Activated CD4-positive, alpha-beta T cell treated with anti-CD3 and anti-CD28 coated beads for 36 hours (primary cell): ENCODE results near the gene LALBA. TPM values are rescaled to one million over a fixed set of nuclear protein-coding genes. Genes with fewer than 3 reads are reported as not detected.
"Not testable (repeated sequence)": the region's sequence is repeated elsewhere in the genome, so short reads cannot be mapped to it uniquely, and the experiment has no call there.

Source experiments
- ATAC-seq: fragments of 200-7000 bp; cut with Tn5 transposase; one replicate; pipeline ENCODE4 v1.10.0; 2021; ENCODE audit warnings: mild to moderate bottlenecking, moderate library complexity
- CTCF ChIA-PET: fragments of 350-600 bp; sonication (Branson Sonifier 250); formaldehyde crosslinking; loops from one replicate; lab custom pipeline; 2021; ENCODE audit warnings: antibody characterized with exemption; lab: Charles Lee
- POLR2A ChIA-PET: fragments of 350-600 bp; sonication (Branson Sonifier 250); formaldehyde crosslinking; loops from one replicate; lab custom pipeline; 2021; ENCODE audit warnings: antibody characterized with exemption, inconsistent platforms; lab: Charles Lee
- DNase-seq: peaks from one replicate; pipeline ENCODE4 v3.0.0-alpha.2; 2020
- H3K27ac Mint-ChIP-seq: one replicate; pipeline ENCODE4 v1.8.0; 2021; ENCODE audit warnings: mixed read lengths
- H3K27me3 Mint-ChIP-seq: one replicate; pipeline ENCODE4 v1.8.0; 2021; ENCODE audit warnings: mixed read lengths
- H3K36me3 Mint-ChIP-seq: one replicate; pipeline ENCODE4 v1.8.0; 2021; ENCODE audit warnings: low read depth, mixed read lengths
- H3K4me1 Mint-ChIP-seq: one replicate; pipeline ENCODE4 v1.8.0; 2021; ENCODE audit warnings: mixed read lengths
- H3K4me3 Mint-ChIP-seq: one replicate; pipeline ENCODE4 v1.8.0; 2021; ENCODE audit warnings: mild to moderate bottlenecking, moderate library complexity, mixed read lengths
- H3K9me3 Mint-ChIP-seq: one replicate; pipeline ENCODE4 v1.8.0; 2021; ENCODE audit warnings: low read depth, mixed read lengths
- intact Hi-C, 2 experiments: fragments of 100-400 bp; cut with DNase I in 1 of 2; cut with micrococcal nuclease in 1 of 2; formaldehyde crosslinking; loops; one replicate each; pipeline versions ENCODE4 v1.14.2 to v1.15.1; 2022 to 2024; cut with DNase I, micrococcal nuclease
- total RNA-seq, 2 experiments: library from RNA; stranded (reverse); gene quantifications; one replicate each; pipeline ENCODE4 v1.2.3, GENCODE V29; 2021

LALBA gene
- total RNA-seq, 2 experiments from 2014 or later, result not detected

DNA sequence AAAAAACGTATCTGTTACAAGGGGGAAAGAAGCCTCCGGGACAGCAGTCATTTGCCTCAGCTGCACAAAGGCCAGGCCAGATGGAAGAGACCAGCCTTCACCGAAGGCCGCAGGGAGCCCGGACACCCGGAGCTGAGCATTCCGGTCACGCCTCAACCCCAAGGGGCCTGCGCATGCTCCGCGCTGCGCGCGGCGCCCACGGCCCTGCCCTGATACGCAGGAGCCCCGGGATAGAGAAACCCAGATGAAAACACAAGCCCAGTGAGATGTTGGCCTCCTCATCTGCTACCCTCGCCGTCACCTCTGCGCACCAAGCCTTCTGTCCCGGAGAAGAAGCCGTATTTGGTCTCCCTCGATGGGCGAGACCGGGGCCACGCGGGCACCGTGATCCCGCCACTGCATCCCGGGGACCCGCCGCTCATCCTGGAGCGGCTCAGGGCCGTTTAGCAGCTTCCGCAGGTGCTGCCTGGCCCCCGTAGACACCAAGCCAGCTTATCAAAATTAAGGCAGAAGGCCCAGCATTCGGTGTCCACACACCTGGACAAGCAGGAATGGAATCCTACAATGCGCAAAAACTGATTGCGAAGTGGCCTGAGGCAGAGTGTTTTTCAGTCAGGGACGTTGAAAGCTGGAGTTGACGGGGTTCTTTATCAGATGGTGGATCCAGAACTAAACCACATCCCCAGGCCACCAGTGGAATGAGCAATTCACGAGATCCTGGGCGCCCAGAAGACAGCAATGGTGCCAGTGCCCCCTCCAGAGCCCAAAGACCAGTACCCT lies 41.8 kb downstream of the LALBA start:
- ChIA-PET CTCF (interaction anchor here (0.7 to 1.3 kb wide), 2 partner anchors 91 to 229 kb away, joined by 3 to 4 read pairs; no protein-coding TSS in a partner anchor), POLR2A (no interaction called here)
- no peak overlapping the region for H3K27ac Mint-ChIP-seq
- no peak for ATAC-seq
- H3K27me3 Mint-ChIP-seq, result peaks cover 2% of the 10 kb centered on the region
- no peak overlapping the region for H3K4me3 Mint-ChIP-seq
- DNase-seq, result no peak
- no peaks in the 10 kb centered on the region for H3K9me3 Mint-ChIP-seq
- H3K36me3 Mint-ChIP-seq, result no peaks in the 10 kb centered on the region
- intact Hi-C loops, result no loop called here
- peaks cover 15% of the 10 kb centered on the region for H3K4me1 Mint-ChIP-seq

DNA sequence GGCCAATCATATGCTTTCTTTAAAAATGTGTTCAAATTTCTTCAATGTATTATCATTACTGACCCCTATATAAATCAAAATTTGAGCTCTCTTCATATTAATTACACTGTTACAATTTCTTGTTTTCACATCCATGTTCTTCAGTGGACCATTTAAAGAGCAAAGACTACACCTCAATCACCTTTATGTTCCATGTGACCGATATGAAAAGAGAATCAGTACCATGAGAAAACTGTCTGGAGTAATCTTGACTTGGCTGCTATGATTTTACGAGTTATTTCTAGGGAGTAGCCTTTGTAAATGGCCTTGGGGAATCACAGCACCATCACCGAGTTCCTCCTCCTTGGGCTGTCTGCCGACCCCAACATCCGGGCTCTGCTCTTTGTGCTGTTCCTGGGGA lies 44.5 kb downstream of the LALBA start, which contains the start of gene OR8S1:
Gene OR8S1 (plus strand): TSS at position 301 of the 400 bp plus-strand sequence. CDS start 0 bp downstream, at position 301.
- no peaks in the 10 kb centered on the region for H3K36me3 Mint-ChIP-seq
- DNase-seq (no peak), ATAC-seq (no peak)
- H3K4me1 Mint-ChIP-seq, result no peaks in the 10 kb centered on the region
- H3K27me3 Mint-ChIP-seq, result peaks cover 2% of the 10 kb centered on the region
- intact Hi-C loops, result no loop called here
- ChIA-PET POLR2A (no interaction called here), CTCF (no interaction called here)
- H3K9me3 Mint-ChIP-seq, result no peaks in the 10 kb centered on the region
- H3K4me3 Mint-ChIP-seq, result no peak within 1 kb of the TSS
- no peak within 1 kb of the TSS for H3K27ac Mint-ChIP-seq

DNA sequence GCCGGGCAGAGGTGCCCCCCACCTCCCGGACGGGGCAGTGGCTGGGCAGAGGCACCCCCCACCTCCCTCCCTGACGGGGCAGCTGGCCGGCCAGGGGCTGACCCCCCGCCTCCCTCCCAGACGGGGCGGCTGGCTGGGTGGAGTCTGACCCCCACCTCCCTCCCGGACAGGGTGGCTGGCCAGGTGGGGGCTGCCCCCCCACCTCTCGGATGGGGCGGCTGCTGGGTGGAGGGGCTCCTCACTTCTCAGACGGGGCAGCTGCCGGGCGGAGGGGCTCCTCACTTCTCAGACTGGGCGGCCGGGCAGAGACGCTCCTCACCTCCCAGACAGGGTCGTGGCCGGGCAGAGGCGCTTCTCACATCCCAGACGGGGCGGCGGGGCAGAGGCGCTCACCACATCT lies 49.5 kb downstream of the LALBA start:
- H3K4me3 Mint-ChIP-seq, POLR2A ChIA-PET, H3K27ac Mint-ChIP-seq, H3K36me3 Mint-ChIP-seq, H3K9me3 Mint-ChIP-seq, DNase-seq, CTCF ChIA-PET, H3K27me3 Mint-ChIP-seq, ATAC-seq, H3K4me1 Mint-ChIP-seq, intact Hi-C loops: not testable (repeated sequence)

Other genes starting within 250 kb of the LALBA start
- 1 to 10 TPM; 5.6 to 6.2 TPM for gene ZNF641, start 219.1 kb downstream of the LALBA start, total RNA-seq
- not detected for gene ANP32D, start 97.5 kb downstream of the LALBA start, total RNA-seq
- gene C12orf54, start 87.5 kb downstream of the LALBA start, total RNA-seq, result not detected
- gene OR8S1, start 44.4 kb downstream of the LALBA start, total RNA-seq, result not detected
- gene KANSL2, start 112.2 kb upstream of the LALBA start, total RNA-seq, result 10 to 100 TPM; 44.0 to 59.8 TPM
- 10 to 100 TPM; 82.2 to 85.1 TPM for gene CCNT1, start 146.7 kb upstream of the LALBA start, total RNA-seq
- gene ADCY6, start 219.0 kb upstream of the LALBA start, total RNA-seq, result under 1 TPM; 0.05 to 0.09 TPM
- gene CACNB3, start 248.4 kb upstream of the LALBA start, total RNA-seq, result 10 to 100 TPM; 11.5 to 16.1 TPM